CD14-positive monocyte (primary cell): ENCODE measurements around the gene ATXN1L. TPM values are rescaled to one million over a fixed set of nuclear protein-coding genes. Genes with fewer than 3 reads are reported as not detected.

Experiments
- DNase-seq, 3 donors: peaks; one replicate each; pipeline ENCODE4 v3.0.0-alpha.2; 2011 to 2022
- H2AFZ ChIP-seq: 2 replicates; pipeline ENCODE4 v1.6.0; 2012; ENCODE audit warnings: mild to moderate bottlenecking, low read depth, low read length, inconsistent platforms; ENCODE audit not compliant: insufficient read depth, poor library complexity, severe bottlenecking
- H3K27ac ChIP-seq, 2 donors: 1 replicate in 1 of 2; 2 replicates in 1 of 2; pipeline ENCODE4 v1.5.1; 2012 to 2013; ENCODE audit warnings: low read length in 2 of 2, control low read depth in 1 of 2, inconsistent platforms in 1 of 2, low read depth in 1 of 2, mild to moderate bottlenecking in 1 of 2
- H3K27me3 ChIP-seq, 2 donors: one replicate each; pipeline versions ENCODE4 v1.6.0 to v1.6.1; 2011 to 2013; ENCODE audit warnings: low read length in 2 of 2; ENCODE audit not compliant: control insufficient read depth in 2 of 2, insufficient read depth in 2 of 2
- H3K36me3 ChIP-seq, 2 donors: replicated peaks in 1 of 2; 1 replicate in 1 of 2; 2 replicates in 1 of 2; pipeline versions ENCODE4 v1.5.1 to v1.6.1; 2012 to 2013; ENCODE audit warnings: low read length in 2 of 2, control low read depth in 1 of 2, inconsistent platforms in 1 of 2, mild to moderate bottlenecking in 1 of 2; ENCODE audit not compliant: insufficient read depth in 2 of 2, control insufficient read depth in 1 of 2
- H3K4me1 ChIP-seq, 2 donors: 1 replicate in 1 of 2; 2 replicates in 1 of 2; pipeline versions ENCODE4 v1.5.1 to v1.6.1; 2012 to 2013; ENCODE audit warnings: low read length in 2 of 2, control low read depth in 1 of 2, inconsistent platforms in 1 of 2, mild to moderate bottlenecking in 1 of 2, moderate library complexity in 1 of 2; ENCODE audit not compliant: insufficient read depth in 2 of 2, control insufficient read depth in 1 of 2
- H3K4me2 ChIP-seq: replicated peaks from 2 replicates; pipeline ENCODE3; 2012; ENCODE audit warnings: low read length, moderate library complexity, mild to moderate bottlenecking; ENCODE audit not compliant: poor library complexity, severe bottlenecking; ENCODE audit errors: extremely low read depth
- H3K4me3 ChIP-seq, 3 experiments: fragments of 200-600 bp in 1 of 3; sonication (generic) in 1 of 3; replicated peaks in 1 of 3; 1 replicate in 2 of 3; 2 replicates in 1 of 3; pipeline ENCODE4 v1.5.1; 2011 to 2013; ENCODE audit warnings: low read length in 3 of 3, mild to moderate bottlenecking in 3 of 3, control low read depth in 2 of 3, low read depth in 2 of 3, inconsistent platforms in 1 of 3, moderate library complexity in 1 of 3
- H3K79me2 ChIP-seq: 2 replicates; pipeline ENCODE4 v1.6.0; 2012; ENCODE audit warnings: mild to moderate bottlenecking, control low read depth, inconsistent platforms, low read length, moderate library complexity; ENCODE audit not compliant: insufficient read depth
- H3K9ac ChIP-seq: 2 replicates; pipeline ENCODE4 v1.6.0; 2017; ENCODE audit warnings: low read length, mild to moderate bottlenecking; ENCODE audit not compliant: insufficient read depth, poor library complexity, severe bottlenecking
- H3K9me3 ChIP-seq, 2 donors: replicated peaks in 1 of 2; 1 replicate in 1 of 2; 2 replicates in 1 of 2; pipeline versions ENCODE4 v1.5.1 to v1.6.1; 2012 to 2013; ENCODE audit warnings: low read length in 2 of 2, control low read depth in 1 of 2; ENCODE audit not compliant: control insufficient read depth in 1 of 2, insufficient read depth in 1 of 2
- H4K20me1 ChIP-seq: 2 replicates; pipeline ENCODE4 v1.6.0; 2012; ENCODE audit warnings: mild to moderate bottlenecking, low read length, control low read depth, moderate library complexity; ENCODE audit not compliant: insufficient read depth
- H3K27ac Mint-ChIP-seq, 7 donors: one replicate each; pipeline ENCODE4 v1.8.0; 2020; ENCODE audit warnings: mild to moderate bottlenecking in 7 of 7, mixed read lengths in 7 of 7, moderate library complexity in 6 of 7, inconsistent platforms in 2 of 7
- H3K27me3 Mint-ChIP-seq, 3 donors: one replicate each; pipeline ENCODE4 v1.8.0; 2021 to 2022; ENCODE audit warnings: low read depth in 3 of 3, mild to moderate bottlenecking in 3 of 3, mixed read lengths in 3 of 3, moderate library complexity in 3 of 3, inconsistent platforms in 1 of 3
- H3K36me3 Mint-ChIP-seq, 2 donors: one replicate each; pipeline ENCODE4 v1.8.0; 2020; ENCODE audit warnings: mixed read lengths in 2 of 2, inconsistent platforms in 1 of 2, mild to moderate bottlenecking in 1 of 2
- H3K4me1 Mint-ChIP-seq: one replicate; pipeline ENCODE4 v1.8.0; 2020; ENCODE audit warnings: mild to moderate bottlenecking, mixed read lengths
- H3K4me3 Mint-ChIP-seq, 2 donors: one replicate each; pipeline ENCODE4 v1.8.0; 2020; ENCODE audit warnings: mild to moderate bottlenecking in 2 of 2, mixed read lengths in 2 of 2, moderate library complexity in 1 of 2
- H3K9me3 Mint-ChIP-seq, 7 donors: one replicate each; pipeline ENCODE4 v1.8.0; 2020 to 2022; ENCODE audit warnings: mixed read lengths in 7 of 7, mild to moderate bottlenecking in 6 of 7, moderate library complexity in 6 of 7, inconsistent platforms in 2 of 7
- WGBS: methylation state at CpG from one replicate; pipeline ENCODE4 v1.1.5; 2013; ENCODE audit warnings: missing lambda C conversion rate; ENCODE audit not compliant: insufficient coverage; 5-methylcytosine and 5-hydroxymethylcytosine counted together
- intact Hi-C, 2 donors: fragments of 100-400 bp; cut with micrococcal nuclease; formaldehyde crosslinking; loops; one replicate each; pipeline versions ENCODE4 v1.15.0 to v1.15.1; 2023
- polyA plus RNA-seq, 3 donors: library from polyadenylated mRNA; depleted of rRNA in 1 of 3; unstranded in 2 of 3; stranded (reverse) in 1 of 3; fragments of 300-500 nt in 2 of 3; fragments of >200 nt in 1 of 3; fragmentation: Illumina TruSeq in 2 of 3; gene quantifications; 1 replicate in 2 of 3; 2 replicates in 1 of 3; pipeline ENCODE4 v1.2.3, GENCODE V29; 2012 to 2021
- TF ChIP-seq, protein P1 (sequence below): fragments of 200-600 bp; IDR thresholded peaks from one replicate; pipeline ENCODE4 v1.8.0; 2022; ENCODE audit warnings: antibody characterized with exemption, mild to moderate bottlenecking

ATXN1L gene
- polyA plus RNA-seq, 3 donors, result 6.7 to 27.9 (median 10.0) TPM

DNA sequence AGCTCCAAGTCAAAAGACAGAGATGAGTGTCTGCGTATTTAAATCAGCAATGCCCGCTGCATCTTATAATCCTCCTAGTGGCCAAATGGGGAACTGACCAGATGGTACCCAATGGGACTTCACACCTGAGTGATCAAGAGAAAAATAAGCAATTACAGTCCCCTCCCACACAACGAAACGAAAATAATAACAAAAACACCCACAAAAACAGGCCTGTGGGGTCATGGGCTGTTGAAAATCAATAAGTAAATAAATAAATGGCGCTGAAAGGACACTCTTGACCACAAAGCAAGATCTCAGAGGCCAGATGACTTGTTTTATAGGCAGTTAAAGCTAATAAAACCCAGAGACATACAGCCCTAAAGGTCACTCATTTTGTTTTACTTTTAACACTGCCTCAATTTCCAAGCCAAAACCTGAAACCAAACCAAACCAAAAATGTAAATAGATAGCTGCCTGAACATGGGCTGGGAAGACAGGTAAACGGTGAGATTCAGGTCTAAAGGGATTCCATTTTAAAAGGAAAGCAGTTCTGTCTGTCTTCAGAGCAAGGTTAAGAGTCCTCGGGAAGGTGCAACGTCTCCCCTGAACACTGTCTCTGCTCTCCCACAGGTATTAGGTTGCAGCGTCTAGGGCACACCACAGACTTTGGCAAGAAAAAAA, 36.9 kb downstream of the ATXN1L start:
- peak overlapping the region in 2 of 7 donors; percentile 15 to 71 for H3K27ac Mint-ChIP-seq
- Histone ChIP-seq H3K79me2 (no peaks in the 10 kb centered on the region), H3K9ac (peak overlapping the region; percentile 84), H4K20me1 (no peaks in the 10 kb centered on the region), H3K4me1 (peaks cover 42 to 45% of the 10 kb centered on the region in 2 donors), H2AFZ (no peak overlapping the region), H3K4me3 (peak overlapping the region in 1 of 3 experiments; percentile 85), H3K36me3 (peaks cover 0 to 4% of the 10 kb centered on the region in 2 donors), H3K9me3 (no peaks in the 10 kb centered on the region), H3K4me2 (peak overlapping the region; percentile 90), H3K27me3 (no peaks in the 10 kb centered on the region), H3K27ac (no peak overlapping the region)
- no peaks in the 10 kb centered on the region for H3K9me3 Mint-ChIP-seq
- TF ChIP-seq, protein P1, sequence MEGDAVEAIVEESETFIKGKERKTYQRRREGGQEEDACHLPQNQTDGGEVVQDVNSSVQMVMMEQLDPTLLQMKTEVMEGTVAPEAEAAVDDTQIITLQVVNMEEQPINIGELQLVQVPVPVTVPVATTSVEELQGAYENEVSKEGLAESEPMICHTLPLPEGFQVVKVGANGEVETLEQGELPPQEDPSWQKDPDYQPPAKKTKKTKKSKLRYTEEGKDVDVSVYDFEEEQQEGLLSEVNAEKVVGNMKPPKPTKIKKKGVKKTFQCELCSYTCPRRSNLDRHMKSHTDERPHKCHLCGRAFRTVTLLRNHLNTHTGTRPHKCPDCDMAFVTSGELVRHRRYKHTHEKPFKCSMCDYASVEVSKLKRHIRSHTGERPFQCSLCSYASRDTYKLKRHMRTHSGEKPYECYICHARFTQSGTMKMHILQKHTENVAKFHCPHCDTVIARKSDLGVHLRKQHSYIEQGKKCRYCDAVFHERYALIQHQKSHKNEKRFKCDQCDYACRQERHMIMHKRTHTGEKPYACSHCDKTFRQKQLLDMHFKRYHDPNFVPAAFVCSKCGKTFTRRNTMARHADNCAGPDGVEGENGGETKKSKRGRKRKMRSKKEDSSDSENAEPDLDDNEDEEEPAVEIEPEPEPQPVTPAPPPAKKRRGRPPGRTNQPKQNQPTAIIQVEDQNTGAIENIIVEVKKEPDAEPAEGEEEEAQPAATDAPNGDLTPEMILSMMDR, result peak; percentile 93
- DNase-seq, result peak; percentile 62 to 80 (median 71)
- 0% methylated on average over 2 of the region's 9 CpGs for WGBS
- H3K4me1 Mint-ChIP-seq, result peaks cover 47% of the 10 kb centered on the region
- H3K27me3 Mint-ChIP-seq, result peaks cover 2 to 11% (median 7%) of the 10 kb centered on the region in 3 donors
- H3K4me3 Mint-ChIP-seq, result peak overlapping the region; percentile 84 to 85
- intact Hi-C loops, result loop anchor here in 1 of 2 donors (5.0 kb wide), 1 partner anchor 35 kb away; the partner anchor contains the start of gene ATXN1L
- peaks cover 18 to 21% of the 10 kb centered on the region in 2 donors for H3K36me3 Mint-ChIP-seq

- TF ChIP-seq, protein P1, result peak; percentile 57
- Mint-ChIP-seq H3K4me3 (peak overlapping the region; percentile 84 to 98), H3K36me3 (peaks cover 14 to 15% of the 10 kb centered on the region in 2 donors), H3K9me3 (no peaks in the 10 kb centered on the region), H3K27me3 (peaks cover 2 to 11% (median 7%) of the 10 kb centered on the region in 3 donors), H3K27ac (peak overlapping the region in 3 of 7 donors; percentile 32 to 71 (median 71)), H3K4me1 (peaks cover 47% of the 10 kb centered on the region)
- peak overlapping the region in 1 of 2 donors; percentile 75 for H3K27ac ChIP-seq
- intact Hi-C loops, result loop anchor here in 1 of 2 donors (5.0 kb wide), 1 partner anchor 36 kb away; the partner anchor contains the start of gene ATXN1L
- peak overlapping the region; percentile 90 for H3K4me2 ChIP-seq
- peaks cover 42 to 45% of the 10 kb centered on the region in 2 donors for H3K4me1 ChIP-seq
- peaks cover 0 to 2% of the 10 kb centered on the region in 2 donors for H3K36me3 ChIP-seq
- no peaks in the 10 kb centered on the region for H4K20me1 ChIP-seq
- no peak for DNase-seq
- H3K9ac ChIP-seq, result peak overlapping the region; percentile 84
- under 1% methylated on average over 29 of the region's 46 CpGs for WGBS
- peak overlapping the region; percentile 99 for H2AFZ ChIP-seq
- H3K9me3 ChIP-seq, result no peaks in the 10 kb centered on the region
- H3K4me3 ChIP-seq, result peak overlapping the region; percentile 63 to 85 (median 74)
- H3K27me3 ChIP-seq, result no peaks in the 10 kb centered on the region
- no peaks in the 10 kb centered on the region for H3K79me2 ChIP-seq
Measured at GRCh38 chr16:71883168-71883848, 37.5 kb downstream of the ATXN1L start.
